GM21737 (cell line): ENCODE measurements around the gene COL8A1.

Source experiments
- ATAC-seq: cut with Tn5 transposase; IDR thresholded peaks from one replicate; pipeline ENCODE4 v1.9.1; 2021; ENCODE audit warnings: mild to moderate bottlenecking, moderate library complexity; ENCODE audit not compliant: unreplicated experiment

The COL8A1 gene

GRCh38 chr3:99781761-99782160 is 143.4 kb downstream of the COL8A1 start:
- ATAC-seq = no peak

DNA sequence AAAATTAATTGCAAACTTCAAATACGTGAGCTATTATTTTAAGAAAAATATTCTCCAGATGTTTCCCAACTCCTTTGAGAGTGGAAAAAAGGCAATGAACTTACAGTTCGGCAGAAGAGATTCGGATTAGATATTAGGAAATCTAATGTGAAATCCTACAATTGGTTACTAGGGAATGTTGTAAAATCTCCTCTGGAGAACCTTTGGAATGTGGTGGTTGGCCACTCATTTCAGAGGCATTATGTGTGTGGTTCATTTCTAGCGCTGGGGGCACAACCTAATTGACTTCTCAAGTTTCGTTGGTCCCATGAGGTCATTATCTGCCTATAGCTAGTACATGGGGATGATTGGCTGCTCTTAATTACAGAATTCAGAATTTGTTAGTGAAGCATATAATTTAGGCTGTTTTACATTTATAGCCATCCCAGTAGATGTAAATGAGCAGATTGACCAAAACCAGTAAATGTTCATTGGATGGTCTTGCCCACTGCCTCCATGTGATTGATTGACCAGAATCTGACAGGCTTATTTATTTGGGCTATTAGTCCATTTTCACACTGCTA is 144.7 kb downstream of the COL8A1 start:
- no peak for ATAC-seq

DNA sequence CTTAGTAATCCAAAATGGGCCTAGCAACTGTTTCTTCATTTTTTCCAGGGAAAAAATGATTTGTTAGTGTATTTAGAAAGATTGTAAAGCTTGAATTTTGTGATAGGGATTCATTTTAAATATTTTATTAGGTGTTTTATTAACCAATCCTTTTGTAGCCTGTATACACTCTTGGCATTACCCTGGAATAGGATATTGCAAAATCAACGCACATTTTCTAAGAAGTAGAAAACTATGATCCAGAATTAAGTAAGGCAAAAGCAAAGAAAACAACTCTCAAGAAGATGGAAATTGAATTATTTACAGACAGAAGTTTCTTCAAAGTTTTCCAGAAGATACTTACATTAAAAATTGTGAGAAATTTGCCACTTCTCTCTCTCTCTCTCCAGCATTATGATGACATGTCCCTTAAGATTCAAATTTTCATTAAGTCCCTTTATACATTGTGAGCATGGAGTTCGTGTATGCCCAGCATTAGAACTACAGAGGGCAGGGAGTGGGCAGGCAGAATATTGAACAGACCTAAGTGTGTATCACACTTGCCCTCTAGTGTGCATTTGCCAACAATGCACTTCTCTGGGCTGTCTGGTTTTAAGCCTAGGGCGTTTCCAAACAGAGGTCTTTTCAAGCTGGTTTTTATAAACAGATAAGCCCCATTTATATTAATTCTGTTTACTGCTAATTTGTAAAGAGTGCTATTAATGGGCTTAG is 150.8 kb downstream of the COL8A1 start:
- ATAC-seq = peak; percentile 86

DNA sequence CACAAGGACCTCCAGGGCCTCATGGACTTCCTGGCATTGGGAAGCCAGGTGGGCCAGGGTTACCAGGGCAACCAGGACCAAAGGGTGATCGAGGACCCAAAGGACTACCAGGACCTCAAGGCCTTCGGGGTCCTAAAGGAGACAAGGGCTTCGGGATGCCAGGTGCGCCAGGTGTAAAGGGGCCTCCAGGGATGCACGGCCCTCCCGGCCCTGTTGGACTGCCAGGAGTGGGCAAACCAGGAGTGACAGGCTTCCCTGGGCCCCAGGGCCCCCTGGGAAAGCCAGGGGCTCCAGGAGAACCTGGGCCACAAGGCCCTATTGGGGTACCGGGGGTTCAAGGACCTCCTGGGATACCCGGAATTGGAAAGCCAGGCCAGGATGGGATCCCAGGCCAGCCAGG is 156.1 kb downstream of the COL8A1 start:
- ATAC-seq = no peak

GRCh38 chr3:99795573-99795972 is 157.2 kb downstream of the COL8A1 start:
- ATAC-seq = no peak

- no peak for ATAC-seq
Measured at GRCh38 chr3:99799422-99799821, 161.0 kb downstream of the COL8A1 start.

- no peak for ATAC-seq
Measured at GRCh38 chr3:99803297-99803696, 164.9 kb downstream of the COL8A1 start.

DNA sequence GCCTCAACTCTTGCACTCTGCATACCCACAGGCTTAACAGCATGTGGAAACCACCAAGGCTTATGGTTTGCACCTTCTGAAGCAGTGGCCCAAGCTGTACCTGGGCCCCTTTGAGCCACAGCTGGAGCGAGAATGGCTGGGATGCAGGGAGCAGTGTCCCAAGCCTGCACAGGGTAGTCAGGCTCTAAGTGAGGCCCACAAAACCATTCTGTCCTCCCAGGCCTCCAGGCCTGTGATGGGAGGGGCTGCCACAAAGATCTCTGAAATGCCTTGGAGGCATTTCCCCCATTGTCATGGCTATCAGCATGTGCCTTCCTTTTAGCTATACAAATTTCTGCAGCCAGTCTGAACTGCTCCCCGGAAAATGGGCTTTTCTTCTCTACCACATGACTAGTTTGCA is 166.8 kb downstream of the COL8A1 start:
- no peak for ATAC-seq

DNA sequence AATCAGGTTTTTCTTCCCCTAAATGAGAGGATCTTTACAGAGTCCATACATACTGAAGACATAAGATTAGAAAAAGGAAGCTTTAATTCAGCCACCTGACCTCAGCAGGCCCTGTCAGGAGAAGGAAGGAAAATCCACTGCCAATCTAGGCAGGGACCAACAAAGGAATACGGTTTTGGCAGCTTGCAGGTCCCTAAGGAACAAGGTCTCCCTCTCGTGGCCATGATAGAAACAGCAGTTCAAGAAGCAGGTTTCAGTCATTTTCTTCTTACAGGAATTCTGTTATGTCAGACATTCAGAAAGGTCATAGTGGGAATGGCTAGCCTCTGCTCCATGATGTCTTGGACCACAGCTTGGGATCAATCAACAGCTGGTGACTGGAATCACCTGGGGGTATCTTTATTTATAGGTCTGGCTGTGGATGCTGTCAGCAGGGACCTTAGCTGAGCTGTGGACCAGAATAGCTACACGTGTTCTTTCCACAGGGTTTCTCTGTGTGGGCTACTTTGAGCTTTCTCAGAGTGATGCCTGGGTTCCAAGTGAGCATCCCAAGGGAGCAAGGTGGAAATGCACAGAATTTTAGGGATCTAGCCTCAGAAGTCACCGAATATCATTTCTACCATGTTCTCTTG is 169.9 kb downstream of the COL8A1 start:
- no peak for ATAC-seq

DNA sequence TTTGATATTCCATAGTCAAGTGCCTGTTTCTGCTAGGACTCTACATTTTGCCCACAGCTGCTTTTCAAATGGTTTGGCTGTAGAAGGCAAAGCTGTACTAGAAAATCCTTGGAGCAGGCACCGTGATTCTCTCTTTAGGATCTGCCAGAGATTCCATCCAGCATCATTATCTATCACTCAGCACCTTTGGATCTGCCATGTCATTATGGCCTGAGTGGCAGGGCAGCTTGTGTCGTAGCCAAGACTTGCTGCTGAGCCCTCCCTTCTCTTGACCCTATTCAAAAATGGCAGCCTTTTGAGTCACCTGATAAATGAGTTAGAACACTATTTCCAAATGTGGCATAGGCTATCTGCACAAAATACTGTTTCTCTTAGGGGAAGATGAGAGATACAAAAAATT is 171.2 kb downstream of the COL8A1 start:
- no peak for ATAC-seq

GRCh38 chr3:99810403-99810802 is 172.0 kb downstream of the COL8A1 start:
- no peak for ATAC-seq

DNA sequence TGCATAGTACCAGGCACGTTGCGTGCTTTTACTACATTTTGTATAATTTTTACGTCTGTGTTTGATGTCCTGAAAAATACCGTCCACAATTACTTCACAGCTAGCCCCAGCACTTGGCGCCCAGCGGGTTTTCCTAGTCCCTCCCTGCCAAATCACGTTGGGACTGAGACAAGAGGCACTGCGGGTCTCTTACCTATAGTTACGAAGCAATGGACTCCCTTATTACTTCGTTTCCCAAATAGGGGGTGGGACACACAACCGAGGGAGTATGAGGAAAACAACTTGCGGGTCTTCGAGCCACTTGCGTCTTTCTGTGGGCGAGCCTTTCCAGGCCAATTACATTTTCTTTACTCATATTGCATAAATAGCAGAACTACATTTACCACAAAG is 178.6 kb downstream of the COL8A1 start:
- peak; percentile 0 for ATAC-seq

- peak; percentile 98 for ATAC-seq
Measured at GRCh38 chr3:99817437-99818240, 179.2 kb downstream of the COL8A1 start, which contains the start of gene CMSS1. Gene CMSS1, plus strand, starts transcription at chr3:99817862.

GRCh38 chr3:99818818-99819217 is 180.4 kb downstream of the COL8A1 start:
- ATAC-seq = no peak

DNA sequence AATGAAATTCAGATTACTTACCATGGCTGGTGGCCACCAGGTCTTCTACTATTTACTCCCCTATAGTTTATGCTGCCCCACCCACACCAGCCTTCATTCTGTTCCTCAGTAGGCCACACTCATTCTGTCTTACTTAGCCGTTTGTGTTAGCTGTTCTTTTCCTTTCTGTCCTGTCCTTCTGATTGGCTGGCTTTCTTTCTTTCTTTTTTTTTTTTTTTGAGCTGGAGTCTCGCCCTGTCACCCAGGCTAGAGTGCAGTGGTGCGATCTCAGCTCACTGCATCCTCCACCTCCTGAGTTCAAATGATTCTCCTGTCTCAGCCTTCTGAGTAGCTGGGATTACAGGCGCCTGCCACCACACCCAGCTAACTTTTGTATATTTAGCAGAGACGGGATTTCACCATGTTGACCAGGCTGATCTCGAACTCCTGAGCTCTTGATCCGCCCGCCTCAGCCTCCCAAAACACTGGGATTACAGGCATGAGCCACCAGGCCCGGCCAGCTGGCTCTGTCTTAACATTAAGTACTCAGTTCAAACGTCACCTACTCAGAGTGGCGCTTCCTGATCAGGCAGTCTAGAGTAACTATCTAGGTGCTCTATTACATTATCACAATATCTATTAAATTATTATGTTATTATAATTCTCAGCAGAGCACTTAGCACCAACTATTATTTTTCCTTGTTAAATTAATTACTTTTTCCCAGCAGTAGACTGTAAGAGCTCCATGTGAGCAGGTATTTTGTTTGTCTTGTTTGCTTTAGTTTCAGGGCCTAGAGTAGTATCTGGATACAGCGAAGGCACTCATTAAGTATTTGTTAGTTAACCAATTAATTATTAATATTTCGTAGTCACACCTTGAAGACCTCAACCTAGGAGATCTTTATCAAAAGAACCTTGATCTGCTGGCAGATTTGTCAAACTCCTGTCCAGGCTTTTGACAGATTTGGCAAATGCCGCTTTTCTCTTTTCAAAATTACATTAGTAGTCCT is 185.6 kb downstream of the COL8A1 start:
- ATAC-seq = no peak

- ATAC-seq = no peak
Measured at GRCh38 chr3:99825004-99825640, 186.7 kb downstream of the COL8A1 start.

DNA sequence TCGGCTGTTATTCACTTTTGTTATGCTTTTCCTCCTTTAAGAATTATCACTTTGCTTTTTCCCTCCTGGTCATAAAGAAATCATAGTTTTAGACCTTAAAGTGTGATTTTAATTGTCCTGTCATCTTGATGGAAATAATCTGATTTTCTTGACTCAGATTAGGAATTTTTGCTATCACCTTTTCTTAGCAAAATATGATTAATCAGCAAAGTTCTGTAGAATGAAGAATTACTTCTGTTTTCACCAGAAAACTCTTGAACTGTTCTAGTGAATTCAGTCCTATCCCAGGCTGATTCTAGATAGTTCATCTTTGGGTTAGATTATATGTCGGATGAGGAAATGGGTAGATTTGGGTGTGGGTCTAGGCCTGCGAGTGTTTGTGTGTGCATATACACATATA is 191.4 kb downstream of the COL8A1 start:
- no peak for ATAC-seq

GRCh38 chr3:99833617-99834205 is 195.3 kb downstream of the COL8A1 start:
- ATAC-seq = no peak

GRCh38 chr3:99834211-99834957 is 196.0 kb downstream of the COL8A1 start:
- ATAC-seq = no peak
